ENCODE data around the gene SH3TC1.

DNA sequence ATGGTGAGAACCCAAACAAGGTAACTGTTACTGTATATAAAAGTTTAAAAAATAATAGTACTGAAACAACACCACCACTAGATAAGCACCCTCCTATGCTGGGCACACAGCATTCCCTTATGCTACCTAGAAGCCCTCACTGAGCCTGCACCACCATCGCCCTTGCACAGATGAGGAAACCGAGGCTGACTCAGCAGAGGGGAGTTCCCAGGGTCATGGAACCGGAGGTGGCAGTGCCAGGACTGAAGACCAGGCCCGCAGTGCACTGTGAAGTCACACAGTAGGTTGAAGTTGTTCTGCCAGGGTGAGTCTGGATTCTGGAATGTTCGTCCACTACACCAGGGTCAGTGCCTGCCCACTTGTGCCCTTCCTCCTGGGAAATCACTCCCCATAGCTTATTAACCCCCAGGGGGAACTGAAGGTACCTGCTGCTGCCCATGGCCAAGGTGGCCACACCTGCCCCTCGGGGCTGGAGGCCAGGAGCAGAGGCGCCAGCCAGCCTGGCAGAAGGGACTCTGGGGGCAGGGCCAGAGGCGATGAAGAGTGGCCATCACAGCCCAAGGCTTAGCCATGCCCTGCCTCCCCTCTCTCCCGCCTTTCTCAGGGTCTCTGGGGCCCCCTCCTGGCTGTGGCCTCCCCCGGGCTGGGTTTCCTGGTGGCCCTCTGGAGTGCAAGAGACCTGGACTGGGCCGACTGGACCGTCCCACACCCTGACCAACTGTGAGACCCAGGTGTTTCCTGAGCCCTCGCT is 25.4 kb upstream of the SH3TC1 start:
- TF ChIP-seq, protein P1, sequence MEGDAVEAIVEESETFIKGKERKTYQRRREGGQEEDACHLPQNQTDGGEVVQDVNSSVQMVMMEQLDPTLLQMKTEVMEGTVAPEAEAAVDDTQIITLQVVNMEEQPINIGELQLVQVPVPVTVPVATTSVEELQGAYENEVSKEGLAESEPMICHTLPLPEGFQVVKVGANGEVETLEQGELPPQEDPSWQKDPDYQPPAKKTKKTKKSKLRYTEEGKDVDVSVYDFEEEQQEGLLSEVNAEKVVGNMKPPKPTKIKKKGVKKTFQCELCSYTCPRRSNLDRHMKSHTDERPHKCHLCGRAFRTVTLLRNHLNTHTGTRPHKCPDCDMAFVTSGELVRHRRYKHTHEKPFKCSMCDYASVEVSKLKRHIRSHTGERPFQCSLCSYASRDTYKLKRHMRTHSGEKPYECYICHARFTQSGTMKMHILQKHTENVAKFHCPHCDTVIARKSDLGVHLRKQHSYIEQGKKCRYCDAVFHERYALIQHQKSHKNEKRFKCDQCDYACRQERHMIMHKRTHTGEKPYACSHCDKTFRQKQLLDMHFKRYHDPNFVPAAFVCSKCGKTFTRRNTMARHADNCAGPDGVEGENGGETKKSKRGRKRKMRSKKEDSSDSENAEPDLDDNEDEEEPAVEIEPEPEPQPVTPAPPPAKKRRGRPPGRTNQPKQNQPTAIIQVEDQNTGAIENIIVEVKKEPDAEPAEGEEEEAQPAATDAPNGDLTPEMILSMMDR (IDR thresholded peaks at IDR 0.05; ENCODE audit: low read depth, low read length), result no peak
- TF ChIP-seq POLR2A (IDR thresholded peaks at IDR 0.05; ENCODE audit: extremely low read depth, insufficient read length) (no peak), MYC (IDR thresholded peaks at IDR 0.05; ENCODE audit: low read depth, low read length) (no peak)
- TF ChIP-seq, protein P2, sequence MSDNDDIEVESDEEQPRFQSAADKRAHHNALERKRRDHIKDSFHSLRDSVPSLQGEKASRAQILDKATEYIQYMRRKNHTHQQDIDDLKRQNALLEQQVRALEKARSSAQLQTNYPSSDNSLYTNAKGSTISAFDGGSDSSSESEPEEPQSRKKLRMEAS (IDR thresholded peaks at IDR 0.05; ENCODE audit: low read depth, low read length), result no peak
